ENCODE data around the gene ITIH4.

DNA sequence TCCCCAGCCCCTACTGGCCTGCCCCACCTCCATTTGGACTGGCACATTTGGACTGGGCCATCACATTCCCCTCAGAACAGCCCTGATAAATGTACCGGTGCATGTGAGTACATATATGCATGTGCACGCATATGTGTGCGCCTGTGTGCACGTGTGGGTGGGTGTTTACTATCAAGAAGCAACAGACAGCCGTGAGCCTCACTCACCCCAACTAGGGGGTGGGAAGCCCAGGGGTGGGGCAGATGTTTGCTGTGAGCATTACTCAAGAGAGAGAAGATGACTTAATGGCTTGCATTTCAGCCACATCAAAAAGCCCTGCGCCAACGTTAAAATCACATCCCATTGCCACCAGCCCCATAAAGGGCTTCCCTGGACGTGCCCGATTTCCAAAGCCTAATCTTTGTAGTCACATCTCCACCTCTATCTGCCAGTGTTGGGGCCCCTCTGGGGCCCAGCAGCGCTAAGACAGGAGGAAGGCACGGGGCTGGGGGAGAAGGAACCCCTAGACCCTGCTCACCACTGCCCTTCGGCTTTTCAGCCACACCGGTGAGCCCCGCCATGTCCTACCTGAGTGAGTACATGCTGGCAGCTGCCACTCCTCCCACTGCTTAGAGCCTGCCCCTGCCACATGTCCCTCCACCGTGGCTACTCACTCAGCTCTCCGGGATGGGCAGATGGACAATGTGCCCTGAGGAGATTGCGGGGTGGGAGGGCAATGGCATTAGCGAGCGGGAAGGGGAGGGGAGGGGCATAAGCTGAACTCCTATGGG lies 25.0 kb downstream of the ITIH4 start:
- TF ChIP-seq, protein P1, sequence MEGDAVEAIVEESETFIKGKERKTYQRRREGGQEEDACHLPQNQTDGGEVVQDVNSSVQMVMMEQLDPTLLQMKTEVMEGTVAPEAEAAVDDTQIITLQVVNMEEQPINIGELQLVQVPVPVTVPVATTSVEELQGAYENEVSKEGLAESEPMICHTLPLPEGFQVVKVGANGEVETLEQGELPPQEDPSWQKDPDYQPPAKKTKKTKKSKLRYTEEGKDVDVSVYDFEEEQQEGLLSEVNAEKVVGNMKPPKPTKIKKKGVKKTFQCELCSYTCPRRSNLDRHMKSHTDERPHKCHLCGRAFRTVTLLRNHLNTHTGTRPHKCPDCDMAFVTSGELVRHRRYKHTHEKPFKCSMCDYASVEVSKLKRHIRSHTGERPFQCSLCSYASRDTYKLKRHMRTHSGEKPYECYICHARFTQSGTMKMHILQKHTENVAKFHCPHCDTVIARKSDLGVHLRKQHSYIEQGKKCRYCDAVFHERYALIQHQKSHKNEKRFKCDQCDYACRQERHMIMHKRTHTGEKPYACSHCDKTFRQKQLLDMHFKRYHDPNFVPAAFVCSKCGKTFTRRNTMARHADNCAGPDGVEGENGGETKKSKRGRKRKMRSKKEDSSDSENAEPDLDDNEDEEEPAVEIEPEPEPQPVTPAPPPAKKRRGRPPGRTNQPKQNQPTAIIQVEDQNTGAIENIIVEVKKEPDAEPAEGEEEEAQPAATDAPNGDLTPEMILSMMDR (conservative IDR thresholded peaks at IDR 0.05; ENCODE audit: low read depth, low read length): no peak
- no peak for TF ChIP-seq EZH2phosphoT487 (IDR thresholded peaks at IDR 0.05; ENCODE audit: borderline replicate concordance, low read length)
- TF ChIP-seq EZH2 (IDR thresholded peaks at IDR 0.05; ENCODE audit: low read length, unreplicated experiment): no peak

All from PC-3 (cell line).